Smooth muscle cell (in vitro differentiated cells): ENCODE data around the gene MPDZ. TPM values are rescaled to one million over a fixed set of nuclear protein-coding genes. Genes with fewer than 3 reads are reported as not detected.

Experiments used
- DNase-seq: peaks from one replicate; lab custom pipeline; 2025; ENCODE audit not compliant: unreplicated experiment; lab: John Stamatoyannopoulos, UW
- H2AFZ ChIP-seq: fragments of 200-600 bp; sonication (generic); 2 replicates; pipeline ENCODE4 v1.6.0; 2016; ENCODE audit warnings: antibody characterized with exemption, low read depth, mild to moderate bottlenecking
- H3F3A ChIP-seq: fragments of 200-600 bp; sonication (generic); 2 replicates; pipeline ENCODE4 v1.6.0; 2017; ENCODE audit warnings: antibody characterized with exemption, low read depth
- H3K27ac ChIP-seq: fragments of 200-600 bp; sonication (generic); 2 replicates; pipeline ENCODE4 v1.5.1; 2016; ENCODE audit warnings: low read depth, mild to moderate bottlenecking
- H3K27me3 ChIP-seq: fragments of 200-600 bp; sonication (generic); 2 replicates; pipeline ENCODE4 v1.6.1; 2016; ENCODE audit warnings: low read depth, mild to moderate bottlenecking
- H3K36me3 ChIP-seq: fragments of 200-600 bp; sonication (generic); 2 replicates; pipeline ENCODE4 v1.5.1; 2016; ENCODE audit warnings: low read depth
- H3K4me1 ChIP-seq: fragments of 200-600 bp; sonication (generic); 2 replicates; pipeline ENCODE4 v1.5.1; 2016; ENCODE audit warnings: low read depth
- H3K4me2 ChIP-seq: fragments of 200-600 bp; sonication (generic); 2 replicates; pipeline ENCODE4 v1.6.0; 2016; ENCODE audit warnings: mild to moderate bottlenecking
- H3K4me3 ChIP-seq: fragments of 200-600 bp; sonication (generic); 2 replicates; pipeline ENCODE4 v1.5.1; 2016; ENCODE audit warnings: mild to moderate bottlenecking
- H3K79me2 ChIP-seq: fragments of 200-600 bp; sonication (generic); 2 replicates; pipeline ENCODE4 v1.6.0; 2016; ENCODE audit warnings: low read depth, mild to moderate bottlenecking
- H3K9ac ChIP-seq: fragments of 200-600 bp; sonication (generic); 2 replicates; pipeline ENCODE4 v1.6.0; 2016; ENCODE audit warnings: low read depth
- H3K9me3 ChIP-seq: fragments of 200-600 bp; sonication (generic); replicated peaks from 2 replicates; pipeline ENCODE4 v1.5.1; 2016; ENCODE audit warnings: low read depth
- H4K20me1 ChIP-seq: fragments of 200-600 bp; sonication (generic); 2 replicates; pipeline ENCODE4 v1.6.0; 2016; ENCODE audit warnings: low read depth
- CTCF ChIP-seq: fragments of 200-600 bp; sonication (generic); IDR thresholded peaks from 2 replicates; pipeline ENCODE4 v1.5.1; 2017; ENCODE audit warnings: borderline replicate concordance, mild to moderate bottlenecking, antibody characterized with exemption; ENCODE audit not compliant: insufficient read depth, poor library complexity, severe bottlenecking
- WGBS: methylation state at CpG from one replicate; pipeline ENCODE4 v1.1.7; 2016; ENCODE audit warnings: low lambda C conversion rate; 5-methylcytosine and 5-hydroxymethylcytosine counted together
- polyA plus RNA-seq: library from polyadenylated mRNA; unstranded; fragments of >200 nt; fragmentation: Nextera tagmentation; extraction: Ambion mirVana; gene quantifications from 2 replicates; pipeline ENCODE4 v1.2.1, GENCODE V29; 2016
- total RNA-seq: library from RNA; depleted of rRNA; stranded (reverse); fragments of >200 nt; gene quantifications from 2 replicates; pipeline ENCODE4 v1.2.3, GENCODE V29; 2014

MPDZ gene
- total and polyA plus RNA-seq, 2 experiments from 2014 or later: 16.2 to 69.5 TPM

- no peak overlapping the region for H2AFZ ChIP-seq
- 94% methylated on average over 2 of the region's 2 CpGs for WGBS
- no peak for TF ChIP-seq CTCF
Observed at GRCh38 chr9:13111778-13112177, 167.7 kb downstream of the MPDZ start.

DNA sequence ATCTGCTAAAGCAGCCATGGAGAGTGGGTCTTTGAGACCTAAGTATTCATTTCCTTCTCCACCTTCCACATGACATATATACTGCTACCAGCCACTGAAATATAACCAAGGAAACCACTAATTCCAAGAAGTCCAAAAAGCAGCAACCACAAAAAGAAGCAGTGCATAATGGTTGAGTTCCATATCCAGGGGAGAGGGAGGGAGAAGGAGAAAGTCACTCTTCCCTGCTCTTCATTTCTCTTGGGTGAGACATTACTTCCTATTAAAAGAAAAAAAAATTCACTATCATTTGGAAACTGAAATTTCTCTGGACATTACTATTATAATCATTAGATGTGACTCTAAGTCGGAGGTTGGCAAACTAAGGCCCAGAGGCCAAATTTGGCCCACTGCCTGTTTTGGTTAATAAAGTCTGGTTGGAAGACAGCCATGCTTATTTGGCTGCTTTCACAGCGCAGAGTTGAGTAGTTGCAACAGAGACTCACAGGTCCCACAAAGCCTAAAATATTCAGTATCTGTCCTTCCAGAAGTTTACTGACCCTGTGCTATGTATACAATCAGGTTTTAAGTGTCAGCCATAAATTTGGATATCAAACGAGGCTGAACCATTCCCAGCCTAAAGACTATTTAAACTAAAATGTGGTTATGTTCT is 168.6 kb downstream of the MPDZ start:
- 67% methylated on average over 3 of the region's 3 CpGs for WGBS
- Histone ChIP-seq H3K4me2 (no peak overlapping the region), H3F3A (no peaks in the 10 kb centered on the region), H3K27ac (no peak overlapping the region), H4K20me1 (no peaks in the 10 kb centered on the region), H3K9me3 (no peaks in the 10 kb centered on the region), H2AFZ (no peak overlapping the region), H3K4me1 (peaks cover 9% of the 10 kb centered on the region), H3K36me3 (peaks cover 32% of the 10 kb centered on the region), H3K79me2 (no peaks in the 10 kb centered on the region), H3K9ac (no peak overlapping the region), H3K4me3 (no peak overlapping the region), H3K27me3 (no peaks in the 10 kb centered on the region)
- no peak for TF ChIP-seq CTCF
- no peak for DNase-seq

More at GRCh38 chr9:13111778-13112177, 167.7 kb downstream of the MPDZ start:
- no peak overlapping the region for H3K4me2 ChIP-seq
- peaks cover 23% of the 10 kb centered on the region for H3K36me3 ChIP-seq
- no peaks in the 10 kb centered on the region for H4K20me1 ChIP-seq
- peaks cover 9% of the 10 kb centered on the region for H3K4me1 ChIP-seq
- no peak overlapping the region for H3K9ac ChIP-seq
- no peaks in the 10 kb centered on the region for H3K27me3 ChIP-seq
- no peak overlapping the region for H3K4me3 ChIP-seq
- H3K9me3 ChIP-seq: no peaks in the 10 kb centered on the region
- no peaks in the 10 kb centered on the region for H3K79me2 ChIP-seq
- H3F3A ChIP-seq: no peaks in the 10 kb centered on the region
- H3K27ac ChIP-seq: no peak overlapping the region
- no peak for DNase-seq

GRCh38 chr9:13109781-13110180 is 169.7 kb downstream of the MPDZ start:
- H4K20me1 ChIP-seq: no peaks in the 10 kb centered on the region
- H3K4me1 ChIP-seq: peaks cover 9% of the 10 kb centered on the region
- no peak for TF ChIP-seq CTCF
- peaks cover 40% of the 10 kb centered on the region for H3K36me3 ChIP-seq
- WGBS: 95% methylated on average over 5 of the region's 5 CpGs
- H3F3A ChIP-seq: no peaks in the 10 kb centered on the region
- no peak overlapping the region for H3K9ac ChIP-seq
- H3K27me3 ChIP-seq: no peaks in the 10 kb centered on the region
- H2AFZ ChIP-seq: no peak overlapping the region
- no peaks in the 10 kb centered on the region for H3K9me3 ChIP-seq
- DNase-seq: no peak
- no peak overlapping the region for H3K27ac ChIP-seq
- H3K4me3 ChIP-seq: no peak overlapping the region
- no peak overlapping the region for H3K4me2 ChIP-seq
- no peaks in the 10 kb centered on the region for H3K79me2 ChIP-seq

DNA sequence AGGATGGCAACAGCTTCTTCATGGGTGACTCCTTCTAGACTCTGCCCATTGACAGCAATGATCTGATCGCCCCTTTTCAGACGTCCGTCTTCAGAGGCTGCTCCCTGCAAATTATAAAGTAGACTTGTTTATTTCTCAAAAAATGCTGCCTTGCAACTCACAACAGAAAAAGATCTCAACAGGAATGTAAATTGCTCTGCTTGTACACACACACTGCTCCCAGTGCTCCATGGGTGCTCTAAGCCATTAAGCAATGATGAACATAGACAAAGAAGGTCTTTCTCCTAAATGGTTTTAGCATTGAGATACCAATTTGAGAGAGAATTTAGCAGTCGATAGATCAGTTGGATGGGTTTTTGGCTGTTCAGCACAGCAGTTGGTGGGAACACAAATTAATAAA is 172.5 kb downstream of the MPDZ start:
- Histone ChIP-seq H3K36me3 (peaks cover 35% of the 10 kb centered on the region), H3K4me3 (no peak overlapping the region)

More for the DNA sequence above, 172.5 kb downstream of the MPDZ start:
- Histone ChIP-seq H4K20me1 (no peaks in the 10 kb centered on the region), H3K9ac (no peak overlapping the region), H3F3A (peaks cover 2% of the 10 kb centered on the region), H3K9me3 (no peaks in the 10 kb centered on the region), H3K27me3 (no peaks in the 10 kb centered on the region), H2AFZ (no peak overlapping the region), H3K79me2 (no peaks in the 10 kb centered on the region), H3K4me2 (no peak overlapping the region), H3K27ac (no peak overlapping the region), H3K4me1 (peaks cover 9% of the 10 kb centered on the region)
- no peak for TF ChIP-seq CTCF
- 83% methylated on average over 4 of the region's 4 CpGs for WGBS
- no peak for DNase-seq
